Measurements from ENCODE around the gene EFHC1. TPM values are rescaled to one million over a fixed set of nuclear protein-coding genes. Genes with fewer than 3 reads are reported as not detected.

The EFHC1 gene
- total RNA-seq, 1 donor from 2014 or later = 25.6 TPM

DNA sequence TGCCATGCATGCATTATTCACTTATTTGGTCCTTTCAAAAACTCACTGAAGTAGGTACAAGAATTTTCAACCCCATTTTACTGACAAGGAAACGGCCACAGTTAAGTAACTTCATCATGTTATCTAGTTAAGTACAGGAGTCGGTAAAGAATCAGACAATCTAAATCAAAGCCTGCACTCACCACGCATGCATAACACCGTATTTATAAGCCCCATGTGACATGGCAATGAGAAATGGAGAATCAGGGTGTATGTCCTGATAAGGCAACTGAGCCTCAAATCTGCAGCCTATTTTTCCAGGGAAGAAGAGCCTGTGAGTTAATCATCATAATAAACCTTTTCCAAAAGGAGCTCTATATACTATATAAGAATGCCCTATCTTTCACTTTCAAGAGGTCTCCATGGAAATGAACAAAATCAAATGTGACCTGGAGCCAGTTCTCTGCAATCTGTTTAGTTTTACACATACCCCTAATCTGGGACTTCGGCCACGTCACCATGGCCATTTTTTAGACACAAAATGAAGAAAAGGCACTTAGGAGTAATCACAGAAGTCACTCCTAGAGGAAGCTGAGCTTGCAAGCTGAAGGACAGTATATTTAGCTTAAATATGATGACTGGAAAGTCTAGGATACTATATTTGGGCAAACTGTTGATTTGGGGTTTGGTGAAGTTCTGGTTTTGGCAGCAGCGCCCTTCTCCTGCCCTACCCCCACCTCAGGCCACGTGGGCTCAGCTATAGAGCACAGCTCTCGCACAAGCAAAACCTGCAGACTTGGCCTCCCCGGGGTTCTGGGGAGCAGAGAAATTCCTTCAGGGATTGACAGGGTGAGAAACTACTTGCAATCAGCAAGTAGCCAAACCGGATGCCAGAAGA is 137.5 kb downstream of the EFHC1 start:
- H3K4me1 Mint-ChIP-seq (ENCODE audit: low read depth, unreplicated experiment) = peaks cover 25% of the 10 kb centered on the region
- H3K4me3 Mint-ChIP-seq (ENCODE audit: unreplicated experiment) = no peak overlapping the region
- H3K27me3 Mint-ChIP-seq (ENCODE audit: unreplicated experiment) = peaks cover 5% of the 10 kb centered on the region
- DNase-seq = no peak
- H3K27ac Mint-ChIP-seq (ENCODE audit: unreplicated experiment) = no peak overlapping the region
- TF ChIP-seq, protein P1, sequence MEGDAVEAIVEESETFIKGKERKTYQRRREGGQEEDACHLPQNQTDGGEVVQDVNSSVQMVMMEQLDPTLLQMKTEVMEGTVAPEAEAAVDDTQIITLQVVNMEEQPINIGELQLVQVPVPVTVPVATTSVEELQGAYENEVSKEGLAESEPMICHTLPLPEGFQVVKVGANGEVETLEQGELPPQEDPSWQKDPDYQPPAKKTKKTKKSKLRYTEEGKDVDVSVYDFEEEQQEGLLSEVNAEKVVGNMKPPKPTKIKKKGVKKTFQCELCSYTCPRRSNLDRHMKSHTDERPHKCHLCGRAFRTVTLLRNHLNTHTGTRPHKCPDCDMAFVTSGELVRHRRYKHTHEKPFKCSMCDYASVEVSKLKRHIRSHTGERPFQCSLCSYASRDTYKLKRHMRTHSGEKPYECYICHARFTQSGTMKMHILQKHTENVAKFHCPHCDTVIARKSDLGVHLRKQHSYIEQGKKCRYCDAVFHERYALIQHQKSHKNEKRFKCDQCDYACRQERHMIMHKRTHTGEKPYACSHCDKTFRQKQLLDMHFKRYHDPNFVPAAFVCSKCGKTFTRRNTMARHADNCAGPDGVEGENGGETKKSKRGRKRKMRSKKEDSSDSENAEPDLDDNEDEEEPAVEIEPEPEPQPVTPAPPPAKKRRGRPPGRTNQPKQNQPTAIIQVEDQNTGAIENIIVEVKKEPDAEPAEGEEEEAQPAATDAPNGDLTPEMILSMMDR (IDR thresholded peaks at IDR 0.05; ENCODE audit: partially characterized antibody, unreplicated experiment) = no peak
- peaks cover 7% of the 10 kb centered on the region for H3K9me3 Mint-ChIP-seq (ENCODE audit: unreplicated experiment)
- H3K36me3 Mint-ChIP-seq (ENCODE audit: unreplicated experiment) = no peaks in the 10 kb centered on the region

DNA sequence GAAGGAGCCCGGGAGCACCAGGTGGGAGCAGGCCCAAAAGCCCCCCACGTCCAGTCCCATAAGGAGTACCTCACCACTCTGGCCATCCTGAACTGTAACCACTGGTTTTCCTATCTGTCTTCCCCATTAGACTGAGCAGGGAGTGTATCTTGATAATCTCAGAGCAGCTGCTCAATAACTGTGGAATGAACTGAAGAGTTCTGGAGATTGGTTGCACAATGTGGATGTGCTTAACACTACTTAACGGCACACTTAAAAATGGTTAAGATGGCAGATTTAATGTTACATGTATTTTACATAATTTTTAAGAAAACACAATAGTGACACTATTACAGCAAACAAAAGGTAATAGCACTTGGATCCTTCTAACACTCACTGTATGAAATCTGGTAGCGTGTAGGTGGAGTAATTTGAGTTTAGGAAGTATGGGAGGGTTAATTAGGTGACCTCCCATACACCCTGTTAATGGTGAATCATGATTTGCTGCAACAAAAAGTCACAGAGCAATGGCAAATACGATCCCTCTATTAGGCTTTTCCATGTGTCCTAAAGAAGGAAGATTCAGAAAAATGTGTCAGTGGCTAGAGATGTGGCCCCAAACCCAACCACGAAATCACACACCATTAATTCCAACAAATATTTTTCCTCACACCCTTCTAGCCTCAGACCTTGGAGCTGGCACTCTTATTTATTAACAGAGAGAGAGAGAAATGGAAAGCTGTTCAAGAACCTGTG is 138.3 kb downstream of the EFHC1 start:
- no peak overlapping the region for H3K27ac Mint-ChIP-seq (ENCODE audit: unreplicated experiment)
- peaks cover 2% of the 10 kb centered on the region for H3K9me3 Mint-ChIP-seq (ENCODE audit: unreplicated experiment)
- no peaks in the 10 kb centered on the region for H3K36me3 Mint-ChIP-seq (ENCODE audit: unreplicated experiment)
- no peak overlapping the region for H3K4me3 Mint-ChIP-seq (ENCODE audit: unreplicated experiment)
- H3K4me1 Mint-ChIP-seq (ENCODE audit: low read depth, unreplicated experiment) = peaks cover 18% of the 10 kb centered on the region
- peaks cover 5% of the 10 kb centered on the region for H3K27me3 Mint-ChIP-seq (ENCODE audit: unreplicated experiment)
- TF ChIP-seq, protein P1 (IDR thresholded peaks at IDR 0.05; ENCODE audit: partially characterized antibody, unreplicated experiment) = no peak
- DNase-seq = no peak

DNA sequence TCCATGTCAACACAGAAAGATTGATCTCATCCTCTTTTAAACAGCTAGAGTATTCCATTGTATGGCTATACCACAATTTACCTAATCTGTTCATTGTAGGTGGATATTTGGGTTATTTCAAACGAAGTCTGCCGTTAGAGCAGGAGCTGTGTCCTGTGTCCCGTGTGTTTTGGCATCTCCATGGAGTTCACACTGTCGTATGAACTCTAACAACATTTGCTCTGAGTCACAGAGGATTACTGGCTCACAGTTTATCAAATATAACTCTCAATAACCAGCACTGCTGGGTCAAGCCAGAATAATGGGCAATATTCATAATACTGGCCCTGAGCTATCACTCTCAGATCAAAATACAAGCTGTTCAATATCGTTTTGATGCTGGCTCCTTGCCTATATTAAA is 140.3 kb downstream of the EFHC1 start:
- TF ChIP-seq, protein P1 (IDR thresholded peaks at IDR 0.05; ENCODE audit: partially characterized antibody, unreplicated experiment) = no peak
- H3K9me3 Mint-ChIP-seq (ENCODE audit: unreplicated experiment) = peaks cover 2% of the 10 kb centered on the region
- H3K36me3 Mint-ChIP-seq (ENCODE audit: unreplicated experiment) = no peaks in the 10 kb centered on the region
- no peak overlapping the region for H3K27ac Mint-ChIP-seq (ENCODE audit: unreplicated experiment)
- peaks cover 3% of the 10 kb centered on the region for H3K27me3 Mint-ChIP-seq (ENCODE audit: unreplicated experiment)
- DNase-seq = no peak
- no peak overlapping the region for H3K4me3 Mint-ChIP-seq (ENCODE audit: unreplicated experiment)
- H3K4me1 Mint-ChIP-seq (ENCODE audit: low read depth, unreplicated experiment) = peaks cover 18% of the 10 kb centered on the region

DNA sequence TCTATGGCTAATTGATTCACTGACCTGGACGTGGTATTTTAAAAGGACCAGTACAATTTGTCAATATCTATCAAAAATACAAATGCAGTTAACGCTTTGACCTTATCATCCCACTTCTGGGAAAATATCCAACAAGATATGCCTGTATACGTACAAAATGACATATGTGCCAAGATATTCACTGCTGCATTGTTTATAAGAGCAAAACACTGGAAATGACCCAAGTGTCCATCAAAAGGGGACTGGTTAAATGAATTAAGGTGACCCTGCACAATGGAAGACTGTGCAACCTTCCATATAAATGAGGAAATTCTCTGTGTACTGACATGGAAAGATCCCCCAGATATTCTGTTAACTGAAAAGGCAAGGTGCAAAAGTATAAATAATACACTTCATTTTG is 142.8 kb downstream of the EFHC1 start:
- DNase-seq = no peak
- Mint-ChIP-seq H3K4me1 (ENCODE audit: low read depth, unreplicated experiment) (peaks cover 11% of the 10 kb centered on the region), H3K4me3 (ENCODE audit: unreplicated experiment) (no peak overlapping the region), H3K27ac (ENCODE audit: unreplicated experiment) (no peak overlapping the region), H3K27me3 (ENCODE audit: unreplicated experiment) (peaks cover 7% of the 10 kb centered on the region), H3K36me3 (ENCODE audit: unreplicated experiment) (no peaks in the 10 kb centered on the region), H3K9me3 (ENCODE audit: unreplicated experiment) (peaks cover 2% of the 10 kb centered on the region)
- TF ChIP-seq, protein P1 (IDR thresholded peaks at IDR 0.05; ENCODE audit: partially characterized antibody, unreplicated experiment) = no peak

DNA sequence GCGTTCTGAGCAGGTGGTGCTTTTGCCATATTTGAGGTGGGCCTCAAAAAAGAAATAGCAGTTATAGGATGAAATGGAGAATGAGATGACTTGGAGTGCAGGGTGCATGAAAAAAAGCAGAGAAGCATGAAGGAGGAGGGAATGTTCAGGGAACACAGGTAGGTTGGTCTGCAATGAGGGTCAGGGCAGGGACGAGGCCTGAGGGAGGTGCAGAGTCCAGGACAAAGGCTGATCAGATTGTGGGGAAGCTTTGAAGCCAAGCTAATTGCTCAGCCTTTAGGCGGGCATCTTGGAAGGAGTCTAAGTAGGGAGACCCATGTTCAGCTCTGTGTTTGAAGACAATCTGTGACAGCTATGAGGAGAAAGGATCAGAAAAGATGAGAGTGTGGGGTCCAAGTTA is 144.7 kb downstream of the EFHC1 start:
- peaks cover 7% of the 10 kb centered on the region for H3K27me3 Mint-ChIP-seq (ENCODE audit: unreplicated experiment)
- TF ChIP-seq, protein P1 (IDR thresholded peaks at IDR 0.05; ENCODE audit: partially characterized antibody, unreplicated experiment) = no peak
- no peak overlapping the region for H3K4me3 Mint-ChIP-seq (ENCODE audit: unreplicated experiment)
- H3K4me1 Mint-ChIP-seq (ENCODE audit: low read depth, unreplicated experiment) = peaks cover 7% of the 10 kb centered on the region
- no peaks in the 10 kb centered on the region for H3K36me3 Mint-ChIP-seq (ENCODE audit: unreplicated experiment)
- DNase-seq = no peak
- no peak overlapping the region for H3K27ac Mint-ChIP-seq (ENCODE audit: unreplicated experiment)
- H3K9me3 Mint-ChIP-seq (ENCODE audit: unreplicated experiment) = peaks cover 2% of the 10 kb centered on the region

All from glutamatergic neuron (in vitro differentiated cells).